Measurements from ENCODE around the gene CCRL2.

Gene CCRL2, protein sequence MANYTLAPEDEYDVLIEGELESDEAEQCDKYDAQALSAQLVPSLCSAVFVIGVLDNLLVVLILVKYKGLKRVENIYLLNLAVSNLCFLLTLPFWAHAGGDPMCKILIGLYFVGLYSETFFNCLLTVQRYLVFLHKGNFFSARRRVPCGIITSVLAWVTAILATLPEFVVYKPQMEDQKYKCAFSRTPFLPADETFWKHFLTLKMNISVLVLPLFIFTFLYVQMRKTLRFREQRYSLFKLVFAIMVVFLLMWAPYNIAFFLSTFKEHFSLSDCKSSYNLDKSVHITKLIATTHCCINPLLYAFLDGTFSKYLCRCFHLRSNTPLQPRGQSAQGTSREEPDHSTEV

DNA sequence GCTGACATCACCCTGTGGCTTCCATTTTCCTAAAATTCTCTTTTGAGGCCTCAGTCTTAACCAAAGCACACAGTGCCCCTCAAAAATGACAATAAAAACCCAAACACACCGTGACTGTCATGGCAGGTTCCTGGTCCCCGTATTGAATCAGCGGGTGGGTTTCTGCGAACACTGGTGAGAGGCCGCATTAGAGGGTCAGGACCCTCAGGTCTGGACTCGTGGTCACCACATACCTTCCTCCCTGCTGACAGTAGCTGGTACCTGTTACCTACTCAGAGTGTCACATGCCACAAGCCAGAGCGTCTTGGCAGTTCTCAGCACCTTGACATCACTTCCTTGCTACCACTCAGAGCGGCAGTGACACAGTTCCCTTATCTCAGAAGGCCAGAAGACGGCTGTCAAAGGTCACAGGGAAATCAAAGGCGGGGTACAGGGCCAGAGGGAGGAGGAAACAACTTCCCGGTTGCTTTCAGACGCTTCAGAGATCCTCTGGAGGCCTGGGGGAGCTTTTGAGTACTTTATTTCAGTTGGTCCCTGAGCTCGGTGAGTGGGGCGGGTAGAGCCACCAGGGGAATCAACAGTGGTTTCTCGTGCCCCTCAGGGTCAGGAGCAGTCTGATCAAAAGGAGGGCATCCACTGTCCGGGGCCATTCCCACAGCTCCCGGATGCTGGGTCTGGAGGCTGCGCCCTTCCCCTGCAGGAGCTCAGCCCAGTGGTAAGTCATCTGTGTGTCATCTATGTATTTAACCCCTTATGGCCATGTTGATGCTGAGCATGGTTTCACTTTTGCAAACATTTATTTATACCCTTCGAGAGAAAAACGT lies at the start of gene CCRL2, which contains the start of gene CCR5AS:
Gene CCRL2 (plus strand): TSS at position 472 of the 824 bp plus-strand sequence. CDS start 821 bp downstream, outside the sequence.
Gene CCR5AS (minus strand): TSS at position 279 of the 824 bp plus-strand sequence.
- DNase-seq: peak; percentile 65 to 78

DNA sequence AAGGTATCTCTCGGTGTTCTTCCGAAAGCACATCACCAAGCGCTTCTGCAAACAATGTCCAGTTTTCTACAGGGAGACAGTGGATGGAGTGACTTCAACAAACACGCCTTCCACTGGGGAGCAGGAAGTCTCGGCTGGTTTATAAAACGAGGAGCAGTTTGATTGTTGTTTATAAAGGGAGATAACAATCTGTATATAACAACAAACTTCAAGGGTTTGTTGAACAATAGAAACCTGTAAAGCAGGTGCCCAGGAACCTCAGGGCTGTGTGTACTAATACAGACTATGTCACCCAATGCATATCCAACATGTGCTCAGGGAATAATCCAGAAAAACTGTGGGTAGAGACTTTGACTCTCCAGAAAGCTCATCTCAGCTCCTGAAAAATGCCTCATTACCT lies 48.6 kb upstream of the CCRL2 start:
- DNase-seq: no peak

DNA sequence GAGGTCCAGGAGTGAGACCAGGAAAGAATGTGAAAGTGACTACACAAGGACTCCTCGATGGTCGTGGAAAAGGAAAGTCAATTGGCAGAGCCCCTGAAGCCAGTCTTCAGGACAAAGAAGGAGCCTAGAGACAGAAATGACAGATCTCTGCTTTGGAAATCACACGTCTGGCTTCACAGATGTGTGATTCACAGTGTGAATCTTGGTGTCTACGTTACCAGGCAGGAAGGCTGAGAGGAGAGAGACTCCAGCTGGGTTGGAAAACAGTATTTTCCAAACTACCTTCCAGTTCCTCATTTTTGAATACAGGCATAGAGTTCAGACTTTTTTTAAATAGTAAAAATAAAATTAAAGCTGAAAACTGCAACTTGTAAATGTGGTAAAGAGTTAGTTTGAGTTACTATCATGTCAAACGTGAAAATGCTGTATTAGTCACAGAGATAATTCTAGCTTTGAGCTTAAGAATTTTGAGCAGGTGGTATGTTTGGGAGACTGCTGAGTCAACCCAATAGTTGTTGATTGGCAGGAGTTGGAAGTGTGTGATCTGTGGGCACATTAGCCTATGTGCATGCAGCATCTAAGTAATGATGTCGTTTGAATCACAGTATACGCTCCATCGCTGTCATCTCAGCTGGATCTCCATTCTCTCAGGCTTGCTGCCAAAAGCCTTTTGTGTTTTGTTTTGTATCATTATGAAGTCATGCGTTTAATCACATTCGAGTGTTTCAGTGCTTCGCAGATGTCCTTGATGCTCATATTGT lies 47.1 kb upstream of the CCRL2 start:
- no peak for DNase-seq

DNA sequence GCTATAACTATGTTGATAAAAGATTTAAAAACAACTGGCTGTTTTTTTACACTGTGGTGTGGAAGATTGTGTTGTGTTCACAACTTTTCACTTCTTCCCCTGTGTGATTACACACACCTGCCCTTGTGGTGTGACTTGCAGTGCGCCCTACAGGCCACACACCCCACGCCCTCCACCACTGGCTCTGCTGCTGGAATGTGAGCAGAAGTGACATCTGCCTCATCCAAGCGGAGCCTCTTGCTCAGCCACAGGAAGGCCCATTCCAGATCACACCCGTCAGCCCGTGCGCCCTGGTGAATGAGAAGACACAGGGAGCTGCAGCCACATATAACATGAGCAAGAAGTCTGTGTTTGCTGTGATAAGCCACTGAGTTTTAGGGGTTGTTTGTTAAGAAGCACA lies 46.2 kb upstream of the CCRL2 start:
- DNase-seq: no peak

DNA sequence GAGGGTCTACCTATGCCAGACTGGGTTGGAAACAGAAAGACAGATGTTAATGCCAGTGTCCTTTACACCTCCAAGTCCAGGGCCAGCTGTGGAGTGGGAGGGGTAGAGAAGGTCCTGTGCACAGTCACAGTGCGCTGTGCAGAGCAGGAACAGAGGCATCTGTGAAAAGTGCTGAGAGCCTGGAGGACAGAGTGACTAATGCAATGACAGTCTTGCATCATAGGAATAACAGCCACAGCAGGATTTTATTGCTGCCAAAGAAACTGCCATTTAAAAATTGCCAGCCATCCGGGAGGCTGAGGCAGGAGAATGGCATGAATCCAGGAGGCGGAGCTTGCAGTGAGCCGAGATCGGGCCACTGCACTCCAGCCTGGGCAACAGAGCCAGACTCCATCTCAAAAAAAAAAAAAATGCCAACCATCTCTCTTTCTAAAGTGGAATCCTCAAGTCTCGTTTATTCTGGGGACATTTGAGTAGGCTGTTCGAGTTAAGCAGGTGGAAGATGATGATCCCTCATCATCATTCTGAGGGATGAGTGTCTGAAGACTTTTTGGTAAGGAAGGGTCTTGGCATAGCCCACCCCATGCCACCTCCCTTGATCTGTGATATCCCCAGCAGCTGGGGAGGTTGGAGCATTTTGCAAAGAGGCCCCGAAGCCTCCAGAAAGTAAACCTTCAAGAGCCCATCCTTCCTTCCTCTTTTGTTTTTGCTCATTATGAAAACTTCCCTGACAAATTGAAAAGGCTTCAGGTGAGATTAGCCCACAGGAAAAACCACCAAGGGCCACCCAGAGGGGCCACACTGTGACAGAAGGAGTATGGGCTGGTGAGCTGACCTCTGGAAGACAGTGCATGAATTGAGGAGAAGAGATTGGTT lies 45.4 kb upstream of the CCRL2 start:
- DNase-seq: peak in 1 of 2 donors; percentile 33

DNA sequence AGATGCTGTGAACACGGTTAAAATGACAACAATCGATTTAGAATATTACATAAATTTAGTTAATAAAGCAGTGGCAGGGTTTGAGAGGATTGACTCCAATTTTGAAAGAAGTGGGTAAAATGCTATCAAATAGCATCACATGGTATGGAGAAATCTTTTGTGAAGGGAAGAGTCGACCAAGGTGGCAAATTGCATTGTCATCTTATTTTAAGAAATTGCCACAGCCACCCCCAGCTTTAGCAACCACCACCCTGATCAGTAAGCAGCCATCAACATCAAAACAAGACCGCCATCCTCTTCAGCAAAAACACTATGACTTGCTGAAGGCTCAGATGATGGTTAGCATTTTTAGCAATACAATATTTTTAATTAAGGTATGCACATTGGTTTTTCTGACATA lies 42.0 kb upstream of the CCRL2 start:
- DNase-seq: no peak

DNA sequence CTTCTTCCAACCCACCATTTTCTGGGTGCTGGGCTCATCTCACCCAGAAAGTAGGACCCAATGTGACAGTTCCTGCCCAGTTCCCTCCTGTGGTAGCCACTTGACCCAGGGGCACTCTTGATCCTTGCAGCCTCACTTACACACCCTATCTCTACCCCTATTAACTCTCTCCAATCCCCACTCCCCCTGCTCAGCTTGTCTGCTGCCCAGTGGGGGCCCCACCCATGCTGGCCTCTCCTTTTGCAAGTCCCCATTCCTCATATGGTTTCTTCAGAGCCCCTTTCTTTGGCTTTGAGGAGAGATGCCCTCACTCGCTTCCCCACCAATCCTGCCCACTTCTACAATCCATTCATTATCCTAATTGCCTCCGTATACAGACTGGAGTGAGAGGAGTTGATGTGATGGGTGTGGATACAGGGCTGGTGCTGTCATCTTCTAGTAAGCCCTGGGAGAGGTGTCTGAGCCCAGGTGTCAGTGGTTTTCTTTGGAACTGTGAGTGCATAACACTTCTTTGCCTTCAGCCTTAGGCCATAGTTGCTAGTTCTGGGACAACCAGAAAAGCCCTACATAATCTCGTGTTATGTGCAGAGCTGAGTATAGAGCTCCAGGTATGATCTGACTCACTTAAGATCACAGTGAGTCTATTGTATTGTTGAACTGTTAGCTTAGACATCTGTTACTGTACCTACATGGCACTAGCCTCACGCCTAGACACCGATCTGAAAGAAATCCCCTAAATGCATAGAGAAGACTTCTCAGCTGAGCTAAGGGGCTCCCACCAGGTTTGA lies 41.1 kb upstream of the CCRL2 start:
- DNase-seq: no peak

DNA sequence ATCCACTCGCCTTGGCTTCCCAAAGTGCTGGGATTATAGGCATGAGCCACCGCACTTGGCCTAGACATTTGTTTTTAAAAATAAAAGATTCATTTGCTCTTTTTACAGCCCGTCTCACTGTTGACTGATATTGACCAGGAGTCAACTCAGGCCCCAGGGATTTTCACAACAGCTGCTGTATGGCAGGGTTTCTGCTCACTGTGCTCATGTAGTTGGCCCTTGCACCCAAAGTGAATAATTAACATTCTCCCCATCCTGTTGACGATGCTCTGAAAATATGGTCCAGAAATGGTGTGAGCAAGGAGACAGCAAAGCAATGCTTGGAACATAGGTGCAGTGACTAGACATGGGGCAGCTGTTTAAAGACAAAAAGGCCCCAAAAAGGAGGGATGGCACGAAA lies 39.2 kb upstream of the CCRL2 start:
- no peak for DNase-seq

DNA sequence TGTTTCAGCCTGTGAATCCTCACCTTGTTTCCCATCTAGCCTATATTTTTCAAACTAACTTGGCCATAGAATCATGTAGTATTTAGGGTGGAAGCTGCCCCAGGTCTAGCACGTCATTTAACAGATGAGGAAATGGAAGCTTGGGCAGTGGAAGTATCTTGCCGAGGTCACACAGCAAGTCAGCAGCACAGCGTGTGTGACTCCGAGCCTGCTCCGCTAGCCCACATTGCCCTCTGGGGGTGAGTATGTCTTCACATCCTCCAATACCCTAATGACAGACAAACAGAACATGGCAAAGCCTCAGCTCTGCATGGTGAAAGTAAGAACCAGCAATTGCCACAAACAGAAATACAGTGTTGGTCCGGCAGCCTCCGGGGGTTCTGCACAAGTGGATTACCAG lies 38.5 kb upstream of the CCRL2 start:
- DNase-seq: peak; percentile 84 to 85

DNA sequence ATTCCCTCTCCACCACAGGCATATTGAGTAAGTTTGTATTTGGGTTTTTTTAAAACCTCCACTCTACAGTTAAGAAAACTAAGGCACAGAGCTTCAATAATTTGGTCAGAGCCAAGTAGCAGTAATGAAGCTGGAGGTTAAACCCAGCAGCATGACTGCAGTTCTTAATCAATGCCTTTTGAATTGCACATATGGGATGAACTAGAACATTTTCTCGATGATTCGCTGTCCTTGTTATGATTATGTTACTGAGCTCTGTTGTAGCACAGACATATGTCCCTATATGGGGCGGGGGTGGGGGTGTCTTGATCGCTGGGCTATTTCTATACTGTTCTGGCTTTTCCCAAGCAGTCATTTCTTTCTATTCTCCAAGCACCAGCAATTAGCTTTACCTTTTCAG lies 37.9 kb upstream of the CCRL2 start:
- DNase-seq: no peak

DNA sequence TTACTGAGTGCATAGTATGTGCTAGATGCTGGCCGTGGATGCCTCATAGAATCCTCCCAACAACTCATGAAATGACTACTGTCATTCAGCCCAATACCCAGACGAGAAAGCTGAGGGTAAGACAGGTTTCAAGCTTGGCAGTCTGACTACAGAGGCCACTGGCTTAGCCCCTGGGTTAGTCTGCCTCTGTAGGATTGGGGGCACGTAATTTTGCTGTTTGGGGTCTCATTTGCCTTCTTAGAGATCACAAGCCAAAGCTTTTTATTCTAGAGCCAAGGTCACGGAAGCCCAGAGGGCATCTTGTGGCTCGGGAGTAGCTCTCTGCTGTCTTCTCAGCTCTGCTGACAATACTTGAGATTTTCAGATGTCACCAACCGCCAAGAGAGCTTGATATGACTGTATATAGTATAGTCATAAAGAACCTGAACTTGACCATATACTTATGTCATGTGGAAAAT lies 37.4 kb upstream of the CCRL2 start:
- no peak for DNase-seq

DNA sequence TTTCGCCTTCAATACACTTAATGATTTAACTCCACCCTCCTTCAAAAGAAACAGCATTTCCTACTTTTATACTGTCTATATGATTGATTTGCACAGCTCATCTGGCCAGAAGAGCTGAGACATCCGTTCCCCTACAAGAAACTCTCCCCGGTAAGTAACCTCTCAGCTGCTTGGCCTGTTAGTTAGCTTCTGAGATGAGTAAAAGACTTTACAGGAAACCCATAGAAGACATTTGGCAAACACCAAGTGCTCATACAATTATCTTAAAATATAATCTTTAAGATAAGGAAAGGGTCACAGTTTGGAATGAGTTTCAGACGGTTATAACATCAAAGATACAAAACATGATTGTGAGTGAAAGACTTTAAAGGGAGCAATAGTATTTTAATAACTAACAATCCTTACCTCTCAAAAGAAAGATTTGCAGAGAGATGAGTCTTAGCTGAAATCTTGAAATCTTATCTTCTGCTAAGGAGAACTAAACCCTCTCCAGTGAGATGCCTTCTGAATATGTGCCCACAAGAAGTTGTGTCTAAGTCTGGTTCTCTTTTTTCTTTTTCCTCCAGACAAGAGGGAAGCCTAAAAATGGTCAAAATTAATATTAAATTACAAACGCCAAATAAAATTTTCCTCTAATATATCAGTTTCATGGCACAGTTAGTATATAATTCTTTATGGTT lies 36.1 kb upstream of the CCRL2 start, which contains the start of gene CCR5:
Gene CCR5 (plus strand): TSS at position 108 of the 680 bp plus-strand sequence. CDS start 1,957 bp downstream, outside the sequence.
- peak; percentile 30 to 70 for DNase-seq

DNA sequence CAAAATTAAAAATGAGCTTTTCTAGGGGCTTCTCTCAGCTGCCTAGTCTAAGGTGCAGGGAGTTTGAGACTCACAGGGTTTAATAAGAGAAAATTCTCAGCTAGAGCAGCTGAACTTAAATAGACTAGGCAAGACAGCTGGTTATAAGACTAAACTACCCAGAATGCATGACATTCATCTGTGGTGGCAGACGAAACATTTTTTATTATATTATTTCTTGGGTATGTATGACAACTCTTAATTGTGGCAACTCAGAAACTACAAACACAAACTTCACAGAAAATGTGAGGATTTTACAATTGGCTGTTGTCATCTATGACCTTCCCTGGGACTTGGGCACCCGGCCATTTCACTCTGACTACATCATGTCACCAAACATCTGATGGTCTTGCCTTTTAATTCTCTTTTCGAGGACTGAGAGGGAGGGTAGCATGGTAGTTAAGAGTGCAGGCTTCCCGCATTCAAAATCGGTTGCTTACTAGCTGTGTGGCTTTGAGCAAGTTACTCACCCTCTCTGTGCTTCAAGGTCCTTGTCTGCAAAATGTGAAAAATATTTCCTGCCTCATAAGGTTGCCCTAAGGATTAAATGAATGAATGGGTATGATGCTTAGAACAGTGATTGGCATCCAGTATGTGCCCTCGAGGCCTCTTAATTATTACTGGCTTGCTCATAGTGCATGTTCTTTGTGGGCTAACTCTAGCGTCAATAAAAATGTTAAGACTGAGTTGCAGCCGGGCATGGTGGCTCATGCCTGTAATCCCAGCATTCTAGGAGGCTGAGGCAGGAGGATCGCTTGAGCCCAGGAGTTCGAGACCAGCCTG lies 35.3 kb upstream of the CCRL2 start:
- DNase-seq: no peak

DNA sequence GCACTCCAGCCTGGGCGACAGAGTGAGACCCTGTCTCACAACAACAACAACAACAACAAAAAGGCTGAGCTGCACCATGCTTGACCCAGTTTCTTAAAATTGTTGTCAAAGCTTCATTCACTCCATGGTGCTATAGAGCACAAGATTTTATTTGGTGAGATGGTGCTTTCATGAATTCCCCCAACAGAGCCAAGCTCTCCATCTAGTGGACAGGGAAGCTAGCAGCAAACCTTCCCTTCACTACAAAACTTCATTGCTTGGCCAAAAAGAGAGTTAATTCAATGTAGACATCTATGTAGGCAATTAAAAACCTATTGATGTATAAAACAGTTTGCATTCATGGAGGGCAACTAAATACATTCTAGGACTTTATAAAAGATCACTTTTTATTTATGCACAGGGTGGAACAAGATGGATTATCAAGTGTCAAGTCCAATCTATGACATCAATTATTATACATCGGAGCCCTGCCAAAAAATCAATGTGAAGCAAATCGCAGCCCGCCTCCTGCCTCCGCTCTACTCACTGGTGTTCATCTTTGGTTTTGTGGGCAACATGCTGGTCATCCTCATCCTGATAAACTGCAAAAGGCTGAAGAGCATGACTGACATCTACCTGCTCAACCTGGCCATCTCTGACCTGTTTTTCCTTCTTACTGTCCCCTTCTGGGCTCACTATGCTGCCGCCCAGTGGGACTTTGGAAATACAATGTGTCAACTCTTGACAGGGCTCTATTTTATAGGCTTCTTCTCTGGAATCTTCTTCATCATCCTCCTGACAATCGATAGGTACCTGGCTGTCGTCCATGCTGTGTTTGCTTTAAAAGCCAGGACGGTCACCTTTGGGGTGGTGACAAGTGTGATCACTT lies 34.3 kb upstream of the CCRL2 start:
- peak in 1 of 2 donors; percentile 63 for DNase-seq

DNA sequence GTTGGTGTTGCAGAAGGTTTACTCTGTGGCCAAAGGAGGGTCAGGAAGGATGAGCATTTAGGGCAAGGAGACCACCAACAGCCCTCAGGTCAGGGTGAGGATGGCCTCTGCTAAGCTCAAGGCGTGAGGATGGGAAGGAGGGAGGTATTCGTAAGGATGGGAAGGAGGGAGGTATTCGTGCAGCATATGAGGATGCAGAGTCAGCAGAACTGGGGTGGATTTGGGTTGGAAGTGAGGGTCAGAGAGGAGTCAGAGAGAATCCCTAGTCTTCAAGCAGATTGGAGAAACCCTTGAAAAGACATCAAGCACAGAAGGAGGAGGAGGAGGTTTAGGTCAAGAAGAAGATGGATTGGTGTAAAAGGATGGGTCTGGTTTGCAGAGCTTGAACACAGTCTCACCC lies 32.3 kb upstream of the CCRL2 start:
- no peak for DNase-seq

DNA sequence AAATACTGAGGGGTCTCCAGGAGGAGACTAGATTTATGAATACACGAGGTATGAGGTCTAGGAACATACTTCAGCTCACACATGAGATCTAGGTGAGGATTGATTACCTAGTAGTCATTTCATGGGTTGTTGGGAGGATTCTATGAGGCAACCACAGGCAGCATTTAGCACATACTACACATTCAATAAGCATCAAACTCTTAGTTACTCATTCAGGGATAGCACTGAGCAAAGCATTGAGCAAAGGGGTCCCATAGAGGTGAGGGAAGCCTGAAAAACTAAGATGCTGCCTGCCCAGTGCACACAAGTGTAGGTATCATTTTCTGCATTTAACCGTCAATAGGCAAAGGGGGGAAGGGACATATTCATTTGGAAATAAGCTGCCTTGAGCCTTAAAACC lies 31.8 kb upstream of the CCRL2 start:
- DNase-seq: no peak

DNA sequence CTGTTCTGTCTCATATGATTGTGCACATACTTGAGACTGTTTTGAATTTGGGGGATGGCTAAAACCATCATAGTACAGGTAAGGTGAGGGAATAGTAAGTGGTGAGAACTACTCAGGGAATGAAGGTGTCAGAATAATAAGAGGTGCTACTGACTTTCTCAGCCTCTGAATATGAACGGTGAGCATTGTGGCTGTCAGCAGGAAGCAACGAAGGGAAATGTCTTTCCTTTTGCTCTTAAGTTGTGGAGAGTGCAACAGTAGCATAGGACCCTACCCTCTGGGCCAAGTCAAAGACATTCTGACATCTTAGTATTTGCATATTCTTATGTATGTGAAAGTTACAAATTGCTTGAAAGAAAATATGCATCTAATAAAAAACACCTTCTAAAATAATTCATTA lies 31.2 kb upstream of the CCRL2 start:
- no peak for DNase-seq

DNA sequence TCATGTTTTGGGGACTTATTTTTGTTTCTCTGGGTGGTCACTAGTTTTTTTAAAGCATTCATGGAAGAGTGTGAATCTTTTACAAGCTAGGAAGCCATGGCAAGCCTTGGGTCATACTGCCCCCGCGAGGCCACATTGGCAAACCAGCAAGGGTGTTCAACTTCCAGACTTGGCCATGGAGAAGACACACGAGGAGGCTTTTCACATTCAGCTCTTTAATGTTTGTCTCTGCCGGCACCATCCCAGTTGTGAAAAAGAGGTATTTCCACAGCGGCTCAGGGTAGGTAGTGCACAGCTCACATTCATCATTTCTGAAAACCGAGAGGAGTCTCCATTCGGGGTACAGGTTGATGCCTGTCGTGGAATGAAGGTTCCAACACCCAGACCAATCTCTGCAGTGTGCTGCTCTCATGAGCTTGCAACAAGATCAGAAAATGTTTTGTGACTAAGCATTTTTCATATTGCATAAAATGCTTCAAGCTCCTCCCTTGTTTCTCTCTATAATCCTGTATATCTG lies 28.6 kb upstream of the CCRL2 start:
- DNase-seq: peak; percentile 61 to 71

All from CD4-positive, alpha-beta T cell treated with Interferon alpha-2 for 1 hour (primary cell).